NCI-H748 treated with DMSO at 0.1 percent for 48 hours (cell line): ENCODE results near the gene HLA-DPB1.
"Not testable (repeated sequence)": the region's sequence is repeated elsewhere in the genome, so short reads cannot be mapped to it uniquely, and the experiment has no call there.

ENCODE experiments used
- DNase-seq: peaks from one replicate; lab custom pipeline; 2025; lab: John Stamatoyannopoulos, UW

The HLA-DPB1 gene

DNA sequence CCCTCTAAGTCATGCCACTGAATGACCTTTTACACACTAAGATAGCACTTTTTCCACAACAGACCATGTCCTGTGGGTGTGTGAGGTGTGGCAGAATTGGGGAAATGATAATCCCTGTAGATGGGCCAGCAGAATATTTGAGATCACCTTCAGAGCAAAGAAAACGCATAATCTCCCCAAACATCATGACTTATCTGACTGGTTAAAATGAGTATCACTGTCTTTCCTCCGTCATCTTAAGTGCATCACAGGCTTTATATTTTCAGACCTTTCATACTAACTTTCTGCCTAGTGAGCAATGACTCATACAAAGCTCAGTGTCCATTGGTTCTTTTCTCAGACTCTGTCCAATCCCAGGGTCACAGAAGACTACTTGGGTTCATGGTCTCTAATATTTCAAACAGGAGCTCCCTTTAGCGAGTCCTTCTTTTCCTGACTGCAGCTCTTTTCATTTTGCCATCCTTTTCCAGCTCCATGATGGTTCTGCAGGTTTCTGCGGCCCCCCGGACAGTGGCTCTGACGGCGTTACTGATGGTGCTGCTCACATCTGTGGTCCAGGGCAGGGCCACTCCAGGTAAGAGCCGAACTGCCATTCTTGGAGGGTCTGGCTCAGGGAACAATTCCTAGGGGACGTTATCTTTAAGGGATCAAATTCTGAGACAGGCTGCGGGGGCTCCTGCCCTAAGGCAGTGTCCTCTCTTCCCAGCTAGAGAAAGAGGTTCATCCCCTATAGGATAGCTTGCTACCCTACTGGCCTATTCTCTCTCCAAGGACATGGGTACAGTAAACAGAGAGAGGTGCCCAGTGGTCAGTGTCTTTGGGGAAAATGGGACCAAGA, at the start of gene HLA-DPB1:
TSS of gene HLA-DPB1 (plus strand) at position 423 of the 838 bp plus-strand sequence. CDS start at position 475, 52 bp downstream.
- DNase-seq = no peak

DNA sequence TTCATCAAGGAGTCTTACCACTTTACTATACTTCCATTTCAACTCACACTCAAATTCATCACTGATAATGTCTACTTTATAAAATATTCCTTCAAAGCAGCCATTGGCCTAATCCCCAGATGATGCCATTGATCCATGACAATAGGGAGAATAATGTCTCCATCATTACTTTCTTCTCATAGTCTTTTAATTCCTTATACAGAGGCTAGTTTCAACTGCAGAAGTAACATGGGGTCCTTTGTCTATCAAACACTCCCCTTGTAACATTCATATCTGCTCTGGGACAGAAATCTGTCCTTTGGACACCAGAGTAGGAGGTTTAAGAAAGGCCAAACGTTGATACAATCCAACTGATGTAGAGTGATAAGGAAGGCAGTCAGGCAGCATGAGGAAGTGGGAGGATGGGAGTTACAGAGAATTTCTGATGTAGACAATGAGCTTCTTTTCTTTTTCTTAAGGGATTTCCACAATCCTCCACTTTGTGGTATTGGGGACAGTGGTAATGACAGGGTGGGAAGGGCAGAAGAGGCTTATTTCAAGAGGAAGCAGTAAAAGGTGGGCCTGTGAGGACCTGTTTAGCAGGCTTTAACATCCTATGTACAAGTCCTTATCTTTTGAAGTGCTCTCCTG, 47.5 kb upstream of the HLA-DPB1 start:
- DNase-seq = no peak

DNA sequence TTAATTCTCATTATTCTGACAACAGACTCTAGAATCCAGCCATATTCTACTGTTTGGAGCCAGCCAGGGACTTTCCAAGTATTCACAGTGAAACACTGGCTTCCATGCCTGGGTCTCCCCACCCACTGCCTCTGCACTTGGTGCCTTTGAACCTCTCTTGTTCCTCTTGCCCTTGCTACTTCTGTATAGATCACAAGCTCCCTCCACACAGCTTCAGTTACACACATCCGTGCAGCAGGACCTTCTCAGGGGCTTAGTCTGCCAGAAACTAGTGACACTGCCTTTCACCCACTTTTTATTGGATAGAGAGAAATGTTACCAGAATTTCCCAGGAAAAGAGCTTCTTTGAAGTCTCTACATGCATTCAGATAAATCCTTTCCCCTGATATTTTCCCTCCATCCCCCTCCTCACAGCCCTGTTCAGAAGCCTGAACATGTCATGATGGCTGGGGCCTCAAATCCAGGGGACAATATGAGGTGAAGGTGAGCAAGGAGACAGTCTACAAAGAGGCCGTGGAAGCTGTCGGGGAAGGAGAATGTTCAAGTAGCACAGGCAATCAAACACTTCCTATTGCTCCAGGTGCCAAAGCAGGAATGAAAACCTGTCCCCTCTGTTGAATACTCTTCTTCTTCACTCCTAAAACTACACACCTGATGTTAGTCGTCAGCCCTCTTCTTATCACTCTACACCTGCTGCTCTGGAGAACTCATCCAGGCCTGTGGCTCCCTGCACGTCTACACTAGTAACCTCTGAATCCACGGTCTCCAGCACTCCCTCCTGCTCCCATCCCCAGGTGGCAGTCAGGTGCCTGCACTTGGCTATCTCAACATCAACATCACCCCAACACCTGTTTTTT, 46.2 kb upstream of the HLA-DPB1 start:
- no peak for DNase-seq

DNA sequence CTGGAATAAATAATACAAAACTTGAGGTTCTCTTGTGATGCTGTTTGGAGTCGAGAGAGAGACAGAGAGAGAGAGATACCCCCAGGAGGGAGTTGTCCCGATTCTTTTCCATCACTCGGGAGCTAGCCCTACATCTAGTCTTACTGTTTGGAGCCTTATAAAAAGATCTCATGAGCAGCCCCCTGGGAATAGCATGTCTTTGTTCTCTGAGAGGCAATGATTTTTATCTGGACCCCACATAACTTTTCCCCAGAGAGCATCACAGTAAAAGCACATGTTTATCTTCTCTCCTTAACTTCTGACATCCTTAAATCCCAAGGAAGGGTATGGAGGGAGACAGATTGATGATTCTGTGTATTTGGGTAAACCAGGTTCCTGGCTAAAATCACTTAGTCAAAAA, 45.5 kb upstream of the HLA-DPB1 start:
- no peak for DNase-seq

DNA sequence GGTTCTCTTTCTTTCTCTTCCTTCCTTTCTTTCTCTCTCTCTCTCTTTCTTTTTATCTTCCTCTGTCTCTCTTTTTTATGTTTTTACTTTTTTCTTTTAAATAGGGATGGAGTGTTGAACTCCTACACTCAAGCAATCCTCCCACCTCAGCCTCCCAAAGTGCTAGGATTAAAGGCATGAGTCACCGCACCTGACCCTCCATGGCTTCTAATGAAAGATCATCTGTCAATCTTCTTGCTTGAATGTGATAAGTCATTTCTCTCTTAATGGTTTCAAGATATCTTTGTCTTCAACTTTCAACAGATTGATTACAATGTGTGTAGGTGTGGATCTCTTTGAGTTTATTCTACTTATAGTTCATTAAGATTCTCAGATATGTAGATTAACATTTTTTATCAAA, 41.2 kb upstream of the HLA-DPB1 start:
- no peak for DNase-seq

DNA sequence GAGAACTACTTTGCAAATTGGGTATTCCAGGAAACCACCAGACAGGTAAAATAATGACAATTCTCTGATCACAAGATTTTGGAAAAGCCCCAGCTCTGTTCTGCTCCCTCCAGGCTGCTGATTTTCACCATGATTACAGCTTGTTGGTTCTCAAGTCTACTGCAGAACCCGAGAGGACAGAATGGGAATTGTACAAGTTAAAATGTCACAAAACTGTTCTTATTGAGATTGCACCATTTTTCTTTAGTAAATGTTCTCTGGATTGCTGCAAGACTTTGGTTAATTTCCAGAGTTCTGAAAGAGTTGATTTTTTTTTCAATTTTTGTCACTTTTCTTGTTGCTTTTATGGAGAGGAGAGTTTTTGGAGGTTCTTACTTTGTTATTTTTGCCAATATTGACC, 39.3 kb upstream of the HLA-DPB1 start:
- DNase-seq = no peak

DNA sequence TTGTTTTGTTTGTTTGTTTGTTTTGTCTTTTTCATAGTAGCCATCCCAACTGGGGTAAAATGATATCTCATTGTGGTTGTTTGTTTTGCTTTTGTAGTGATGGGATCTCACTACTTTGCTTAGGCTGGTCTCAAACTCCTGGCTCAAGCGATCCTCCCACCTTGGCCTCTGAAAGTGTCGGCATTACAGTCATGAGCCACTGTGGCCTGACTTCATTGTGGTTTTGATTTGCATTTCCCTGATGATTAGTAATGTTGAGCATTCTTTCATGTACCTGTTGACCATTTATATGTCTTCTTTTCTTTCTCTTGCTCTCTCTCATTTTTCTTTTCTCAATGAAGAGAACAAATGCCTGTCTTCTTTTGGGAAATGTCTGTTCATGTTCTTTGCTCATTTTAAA, 35.6 kb upstream of the HLA-DPB1 start:
- DNase-seq = no peak

DNA sequence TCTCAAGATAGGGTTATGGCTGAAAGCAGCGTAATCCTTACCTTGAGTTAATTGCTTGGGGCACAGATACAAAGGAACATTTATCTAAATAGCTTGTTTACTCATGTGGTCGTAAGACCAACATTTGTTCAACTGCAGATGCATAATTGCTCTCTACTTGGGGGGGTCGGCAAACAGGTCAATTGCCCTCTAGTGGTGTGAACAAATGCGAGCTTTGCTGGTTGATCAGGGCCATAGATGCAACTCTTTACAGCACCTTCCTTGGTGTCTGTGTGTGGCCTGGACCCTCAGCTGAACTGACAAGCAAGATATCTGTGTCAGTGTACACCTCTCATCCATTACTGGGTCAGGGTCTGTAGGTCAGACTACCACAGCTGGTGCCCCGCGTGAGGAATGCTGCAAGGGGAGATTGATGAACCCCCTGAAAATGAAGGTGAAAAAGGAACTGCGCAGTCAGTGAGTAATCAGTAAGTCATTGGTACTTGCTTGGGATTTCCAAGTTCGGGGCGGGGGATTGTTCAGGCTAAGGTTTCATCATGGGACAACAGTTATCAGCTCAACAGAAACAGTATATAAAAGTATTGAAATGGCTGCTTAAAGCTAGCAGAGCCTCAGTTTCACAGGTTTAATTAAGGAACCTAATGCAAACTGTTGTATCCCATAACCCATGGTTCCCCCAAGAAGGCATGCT, 26.3 kb upstream of the HLA-DPB1 start:
- DNase-seq = no peak

DNA sequence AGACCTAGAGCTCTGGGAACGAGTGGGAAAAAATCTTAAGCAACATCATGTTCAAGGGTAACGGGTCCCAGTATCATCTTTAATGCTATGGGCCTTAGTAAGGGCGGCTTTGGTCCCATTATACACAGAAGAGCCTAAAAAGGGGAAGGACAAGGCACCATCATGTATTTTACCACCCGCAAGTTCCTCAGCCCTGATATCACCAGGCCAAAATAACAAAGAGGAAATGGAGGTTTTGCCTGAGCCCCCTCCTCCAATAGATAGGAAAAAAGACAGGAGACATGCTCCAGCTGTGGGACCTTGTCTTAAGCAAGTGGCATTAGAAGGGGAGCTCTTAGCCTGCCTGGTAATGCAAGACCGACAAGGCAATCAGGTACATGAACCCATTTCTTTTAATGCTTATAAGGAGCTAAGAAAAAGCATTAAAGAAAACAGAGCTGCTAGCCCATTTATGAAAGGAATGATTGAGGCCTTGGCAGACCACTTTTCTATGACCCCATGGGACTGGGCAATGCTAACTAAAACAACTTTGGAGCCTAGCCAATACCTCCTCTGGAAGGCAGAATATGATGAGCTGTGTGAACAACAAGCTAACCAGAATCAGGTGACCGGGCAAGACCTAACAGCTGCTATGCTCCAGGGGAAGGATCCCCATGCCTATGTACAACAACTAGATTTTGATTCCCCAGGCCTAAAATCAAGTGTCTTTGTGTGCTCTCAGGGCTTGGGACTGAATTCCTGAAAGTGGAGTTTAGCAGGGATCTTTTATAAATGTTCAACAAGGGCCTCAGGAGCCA, 25.6 kb upstream of the HLA-DPB1 start:
- no peak for DNase-seq

DNA sequence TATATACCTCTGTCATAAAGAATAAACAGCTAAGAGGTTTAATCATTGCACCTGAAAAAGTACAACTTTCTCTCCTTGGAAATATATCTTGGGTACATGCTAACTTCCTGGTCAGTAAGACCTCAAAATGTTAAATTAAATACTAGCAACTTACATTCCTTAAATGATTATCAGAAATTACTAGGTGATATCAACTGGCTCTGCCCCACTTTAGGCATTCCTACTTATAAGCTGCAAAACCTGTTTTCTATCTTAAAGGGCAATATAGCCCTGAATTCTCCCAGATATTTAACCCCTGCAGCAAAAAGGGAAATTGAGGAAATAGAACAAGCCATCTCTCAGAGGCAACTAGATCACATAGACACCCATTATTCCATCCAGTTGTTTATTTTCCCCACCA, 23.2 kb upstream of the HLA-DPB1 start:
- DNase-seq = no peak

DNA sequence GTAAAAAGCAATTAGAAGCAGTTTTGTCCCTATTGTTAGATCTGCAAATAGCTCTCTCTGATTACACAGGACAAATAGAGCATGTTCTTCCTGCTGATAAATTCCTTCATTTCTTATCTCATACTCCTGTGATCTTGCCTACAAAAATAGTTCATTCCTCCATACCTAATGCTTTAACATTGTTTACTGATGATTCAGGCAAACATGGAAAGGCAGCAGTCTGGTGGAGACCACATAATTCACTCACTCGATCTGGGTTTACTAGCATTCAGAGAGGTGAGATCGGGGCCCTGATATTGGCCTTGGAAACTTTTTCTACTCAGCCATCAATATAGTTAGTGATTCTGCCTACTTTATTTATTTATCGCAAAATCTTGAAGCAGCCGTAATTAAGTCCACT, 22.6 kb upstream of the HLA-DPB1 start:
- no peak for DNase-seq

DNA sequence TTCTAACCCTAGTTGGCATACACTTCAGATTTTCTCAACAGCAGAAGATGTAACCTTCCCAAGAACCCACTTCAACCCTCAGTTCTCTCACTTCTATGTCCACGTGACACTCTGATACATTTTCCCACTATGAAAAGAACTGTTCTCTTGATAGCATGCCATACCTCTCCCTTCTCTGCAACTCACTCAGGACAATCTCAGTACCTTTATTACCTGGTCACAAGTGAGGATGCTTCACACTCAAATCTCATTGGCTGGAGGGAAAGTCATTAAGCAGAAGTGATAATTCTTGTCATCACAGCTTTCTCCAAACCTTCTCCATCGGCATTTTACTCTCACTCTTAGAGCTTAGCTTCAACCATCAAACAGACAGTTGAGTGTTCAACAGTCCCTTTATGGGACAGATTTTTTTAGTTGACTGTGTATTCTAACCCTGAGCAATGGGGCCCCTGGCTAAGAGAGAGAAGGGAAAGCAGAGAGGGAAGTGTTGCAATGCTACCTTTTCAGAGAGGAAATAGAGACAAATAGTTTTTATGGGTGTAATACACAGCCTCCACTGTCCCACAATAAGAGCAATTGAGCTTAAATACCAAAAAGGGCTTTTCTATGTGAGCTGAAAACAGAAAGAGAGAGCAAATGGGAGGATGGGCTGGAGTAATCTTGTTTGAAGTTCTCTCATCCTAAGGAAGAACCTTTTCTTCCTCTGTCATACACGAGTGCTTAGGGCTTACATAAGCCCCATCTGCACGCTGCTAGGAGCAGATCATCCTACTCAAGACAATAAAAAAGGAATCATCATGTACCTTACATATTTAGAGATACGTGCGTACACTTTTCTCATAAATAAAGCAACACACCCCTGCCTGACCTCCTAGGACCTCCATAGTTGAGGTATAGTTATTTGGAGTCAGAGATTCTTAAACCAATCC, 18.3 kb upstream of the HLA-DPB1 start:
- no peak for DNase-seq

DNA sequence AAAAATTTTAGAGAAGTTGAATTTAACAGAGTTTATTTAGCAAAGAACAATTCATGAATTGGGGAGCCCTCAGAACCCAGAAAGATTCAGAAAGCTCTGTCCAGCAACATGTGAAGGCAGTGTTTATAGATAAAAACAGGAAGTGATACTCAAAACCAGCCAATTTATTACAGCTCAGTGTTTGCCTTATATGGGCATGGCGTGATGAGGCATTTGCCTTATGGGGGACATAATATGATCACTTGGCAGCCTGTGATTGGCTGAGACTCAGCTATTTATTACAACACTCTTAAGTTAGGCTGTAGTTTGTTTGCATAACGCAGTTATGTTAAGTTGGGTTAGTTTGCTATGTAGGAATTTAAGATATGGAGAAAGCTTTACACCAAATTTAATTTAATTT, 13.8 kb upstream of the HLA-DPB1 start:
- DNase-seq = no peak

DNA sequence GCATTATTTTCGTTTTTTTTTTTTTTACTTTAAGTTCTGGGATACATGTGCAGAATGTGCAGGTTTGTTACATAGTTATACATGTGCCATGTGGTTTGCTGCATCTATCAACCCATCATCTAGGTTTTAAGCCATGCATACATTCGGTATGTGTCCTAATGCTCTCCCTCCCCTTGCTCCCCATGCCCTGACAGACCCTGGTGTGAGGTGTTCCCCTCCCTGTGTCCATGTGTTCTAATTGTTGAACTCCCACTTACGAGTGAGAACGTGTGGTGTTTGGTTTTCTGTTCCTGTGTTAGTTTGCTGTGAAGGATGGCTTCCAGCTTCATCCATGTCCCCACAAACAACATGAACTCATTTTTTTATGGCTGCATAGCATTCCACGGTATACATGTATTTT, 12.4 kb upstream of the HLA-DPB1 start:
- not testable (repeated sequence) for DNase-seq

DNA sequence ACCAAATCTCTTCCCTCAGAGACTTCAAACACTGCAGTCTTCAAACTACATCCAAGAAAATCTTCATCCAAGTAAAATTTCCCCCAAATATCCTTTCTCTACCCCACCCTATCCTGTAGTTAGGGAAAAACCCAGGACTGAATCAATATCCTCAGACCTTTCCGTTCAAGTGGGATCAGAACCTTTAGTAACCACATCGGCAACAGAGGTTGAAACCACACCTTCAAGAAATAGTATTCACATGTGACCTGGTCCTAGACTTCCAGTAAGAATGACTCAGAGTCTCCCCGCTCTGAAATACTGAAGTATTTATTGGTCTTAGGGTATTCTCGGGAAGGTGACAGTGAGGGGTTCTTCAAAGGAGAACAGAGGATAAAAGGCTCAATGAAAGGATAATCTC, 11.1 kb upstream of the HLA-DPB1 start:
- no peak for DNase-seq

DNA sequence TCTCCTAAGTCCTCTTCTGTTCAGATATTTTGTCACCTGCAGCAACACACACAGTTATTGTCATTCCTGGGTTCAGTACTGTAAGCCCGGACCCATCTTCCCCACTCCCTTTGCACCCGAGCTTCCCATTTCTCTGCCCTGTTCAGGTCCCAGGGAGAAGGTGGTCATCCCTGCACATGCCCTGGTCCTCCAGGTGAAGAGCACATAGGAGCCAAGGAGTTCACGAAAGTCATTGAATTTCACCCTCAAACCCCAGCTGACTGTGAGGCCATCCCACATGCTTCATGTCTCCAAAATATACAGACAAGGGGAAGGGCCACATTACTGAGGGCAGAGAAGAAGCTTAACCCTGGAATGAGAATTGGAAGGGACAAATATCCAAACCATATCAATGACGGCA, 10.5 kb upstream of the HLA-DPB1 start:
- no peak for DNase-seq

DNA sequence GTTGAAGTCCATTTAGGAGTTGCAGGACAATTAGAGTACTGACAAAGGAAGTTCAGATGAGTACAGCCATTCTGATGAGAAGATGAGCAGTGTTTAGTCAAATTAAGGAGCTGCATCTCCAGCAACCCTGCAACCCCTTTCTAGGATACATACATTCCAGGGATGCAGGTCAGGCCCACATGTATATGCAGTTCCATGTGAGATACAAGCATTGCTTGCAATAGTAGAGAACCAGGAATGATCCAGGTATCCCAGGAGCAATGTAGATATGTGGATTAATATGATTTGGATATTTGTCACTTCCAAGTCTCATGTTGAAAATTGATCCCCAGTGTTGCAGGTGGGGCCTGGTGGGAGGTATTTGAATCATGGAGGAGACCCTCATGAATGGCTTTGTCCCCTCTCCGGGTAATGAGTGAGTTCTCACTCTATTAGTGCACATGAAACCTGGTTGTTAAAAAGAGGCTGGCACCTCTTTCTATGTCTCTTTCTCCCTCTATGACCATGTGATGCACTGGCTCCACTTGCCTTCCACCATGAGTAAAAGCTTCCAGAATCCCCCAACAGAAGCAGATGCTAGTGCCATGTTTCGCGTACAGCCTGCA, 8.8 kb upstream of the HLA-DPB1 start:
- no peak for DNase-seq

DNA sequence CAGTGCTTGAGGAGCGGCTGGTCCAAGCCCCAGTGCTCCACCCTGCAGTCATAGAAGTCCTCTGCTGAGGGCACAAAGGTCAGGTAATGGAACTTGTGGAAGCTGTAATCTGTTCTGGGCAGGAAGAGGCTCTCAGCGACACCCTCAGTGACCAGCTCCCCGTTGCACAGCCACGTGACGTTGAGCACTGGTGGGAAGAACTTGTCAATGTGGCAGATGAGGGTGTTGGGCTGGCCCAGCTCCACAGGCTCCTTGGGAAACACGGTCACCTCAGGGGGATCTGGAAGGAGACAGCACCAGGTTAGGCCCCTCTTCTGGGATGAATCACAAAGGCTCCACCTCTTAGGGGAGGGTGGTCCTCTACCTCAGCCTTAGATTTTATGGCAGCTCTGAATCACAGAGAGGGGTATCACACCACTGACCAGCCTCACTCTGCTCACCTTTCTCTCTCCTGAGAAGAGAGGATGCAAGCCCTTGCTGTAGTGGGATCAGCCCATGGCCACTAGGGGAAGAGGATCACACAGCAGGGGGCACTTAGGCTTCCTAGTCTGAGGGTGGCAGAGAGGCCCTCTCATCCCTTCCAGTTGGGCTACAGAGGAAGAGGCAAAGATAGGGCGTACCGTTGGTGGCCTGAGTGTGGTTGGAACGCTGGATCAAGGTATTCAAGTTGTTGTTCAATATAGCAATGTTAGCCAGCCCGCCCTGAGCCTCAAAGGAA, 6.6 kb upstream of the HLA-DPB1 start:
- no peak for DNase-seq

DNA sequence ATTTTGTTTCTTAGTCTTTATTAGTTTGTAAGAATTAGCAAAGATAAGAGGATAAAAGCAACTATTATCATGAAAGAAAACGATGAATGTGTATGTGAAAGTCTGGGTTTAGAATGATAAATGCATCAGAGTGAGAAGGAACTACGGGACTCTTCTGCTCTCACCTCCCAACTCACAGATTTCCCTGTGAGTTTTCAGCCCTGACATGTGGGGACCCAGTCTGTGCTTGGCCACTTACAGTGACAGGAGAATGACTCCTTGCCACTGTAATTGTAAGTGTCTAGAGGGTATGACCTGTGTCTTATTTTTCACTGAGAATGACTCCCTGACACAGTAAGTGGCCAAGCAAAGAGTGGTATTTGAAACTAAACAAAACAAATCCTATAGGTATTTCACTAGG, 4.9 kb upstream of the HLA-DPB1 start:
- DNase-seq = no peak
